SK-N-SH (cell line): ENCODE data around the gene ABCC4. TPM values are rescaled to one million over a fixed set of nuclear protein-coding genes. Genes with fewer than 3 reads are reported as not detected.

Experiments used
- CTCF ChIA-PET: fragments of 300-600, 350-600 bp; formaldehyde crosslinking; extraction: SDS; loops from one replicate; lab custom pipeline; 2021; lab: Yijun Ruan, JAX
- POLR2A ChIA-PET: fragments of 350-600 bp; sonication (Branson Sonifier 250); formaldehyde crosslinking; extraction: SDS; loops from one replicate; lab custom pipeline; 2020; ENCODE audit warnings: antibody characterized with exemption, inconsistent platforms; lab: Yijun Ruan, JAX
- DNase-seq: peaks from one replicate; pipeline ENCODE4 v3.0.0; 2012
- H2AFZ ChIP-seq: fragments of 200-600 bp; sonication (generic); 2 replicates; pipeline ENCODE4 v1.8.1; 2016; ENCODE audit warnings: antibody characterized with exemption, mild to moderate bottlenecking, low read depth
- H3F3A ChIP-seq: fragments of 200-600 bp; sonication (generic); replicated peaks from 2 replicates; pipeline ENCODE3; 2016; ENCODE audit warnings: antibody characterized with exemption, mild to moderate bottlenecking; ENCODE audit not compliant: insufficient read depth
- H3K27ac ChIP-seq, 2 experiments: fragments of 200-500 bp in 1 of 2; fragments of 200-600 bp in 1 of 2; sonication (Bioruptor generic) in 1 of 2; sonication (generic), shearing (Covaris generic) in 1 of 2; 2 replicates each; pipeline versions ENCODE4 v1.5.1 to v1.6.1; 2014 to 2016; ENCODE audit warnings: low read depth in 2 of 2, inconsistent platforms in 1 of 2, low read length in 1 of 2, mild to moderate bottlenecking in 1 of 2, mixed read lengths in 1 of 2
- H3K27me3 ChIP-seq: fragments of 200-600 bp; sonication (generic), shearing (Covaris generic); 2 replicates; pipeline ENCODE4 v1.6.1; 2016; ENCODE audit warnings: mixed run types; ENCODE audit not compliant: insufficient read depth
- H3K36me3 ChIP-seq, 2 experiments: fragments of 200-500 bp in 1 of 2; fragments of 200-600 bp in 1 of 2; sonication (Bioruptor generic) in 1 of 2; sonication (generic) in 1 of 2; replicated peaks in 1 of 2; 2 replicates each; pipeline versions ENCODE3 to v1.5.1; 2014 to 2016; ENCODE audit warnings: low read length in 1 of 2, mild to moderate bottlenecking in 1 of 2; ENCODE audit not compliant: insufficient read depth in 2 of 2, control insufficient read depth in 1 of 2
- H3K4me1 ChIP-seq, 2 experiments: fragments of 200-500 bp in 1 of 2; fragments of 200-600 bp in 1 of 2; sonication (Bioruptor generic) in 1 of 2; sonication (generic), shearing (Covaris generic) in 1 of 2; 2 replicates each; pipeline versions ENCODE4 v1.5.1 to v1.6.1; 2014 to 2016; ENCODE audit warnings: low read depth in 1 of 2, low read length in 1 of 2, mixed run types in 1 of 2; ENCODE audit not compliant: insufficient read depth in 2 of 2, control insufficient read depth in 1 of 2
- H3K4me2 ChIP-seq: fragments of 200-600 bp; sonication (generic), shearing (Covaris generic); 2 replicates; pipeline ENCODE4 v1.6.1; 2017; ENCODE audit warnings: mixed run types
- H3K4me3 ChIP-seq, 2 experiments: fragments of 200-500 bp in 1 of 2; fragments of 200-600 bp in 1 of 2; sonication (Bioruptor generic) in 1 of 2; sonication (generic), shearing (Covaris generic) in 1 of 2; 2 replicates each; pipeline versions ENCODE4 v1.5.1 to v1.8.1; 2014 to 2016; ENCODE audit warnings: low read depth in 2 of 2, inconsistent platforms in 1 of 2, low read length in 1 of 2, mild to moderate bottlenecking in 1 of 2, mixed read lengths in 1 of 2, moderate library complexity in 1 of 2
- H3K79me2 ChIP-seq: fragments of 200-600 bp; sonication (generic); 2 replicates; pipeline ENCODE4 v1.8.1; 2017; ENCODE audit warnings: mild to moderate bottlenecking; ENCODE audit not compliant: insufficient read depth
- H3K9ac ChIP-seq: fragments of 200-600 bp; sonication (generic); 2 replicates; pipeline ENCODE4 v1.6.1; 2017; ENCODE audit warnings: mixed run types
- H3K9me2 ChIP-seq: fragments of 200-600 bp; sonication (generic); 2 replicates; pipeline ENCODE4 v1.6.1; 2017; ENCODE audit warnings: mixed run types
- H3K9me3 ChIP-seq: fragments of 200-600 bp; sonication (generic); 2 replicates; pipeline ENCODE4 v1.6.1; 2017; ENCODE audit warnings: mixed run types, mild to moderate bottlenecking, moderate library complexity
- H4K20me1 ChIP-seq: fragments of 200-600 bp; sonication (generic); 2 replicates; pipeline ENCODE4 v1.6.1; 2017; ENCODE audit warnings: mild to moderate bottlenecking, mixed run types; ENCODE audit not compliant: insufficient read depth
- CHD2 ChIP-seq: fragments of 150-350 bp; IDR thresholded peaks from 2 replicates; pipeline ENCODE4 v1.6.1; 2018; ENCODE audit warnings: low read length; ENCODE audit not compliant: partially characterized antibody
- ELF1 ChIP-seq: IDR thresholded peaks from 2 replicates; pipeline ENCODE4 v1.4.0; 2012
- EZH2phosphoT487 ChIP-seq: fragments of 200-600 bp; sonication (generic); IDR thresholded peaks from 2 replicates; pipeline ENCODE4 v1.6.1; 2017; ENCODE audit warnings: low read depth, mixed run types, mild to moderate bottlenecking, antibody characterized with exemption, moderate library complexity, borderline replicate concordance
- FOXM1 ChIP-seq: IDR thresholded peaks from 2 replicates; pipeline ENCODE4 v1.4.0; 2012; ENCODE audit warnings: low read depth, mild to moderate bottlenecking
- JUND ChIP-seq: IDR thresholded peaks from 2 replicates; pipeline ENCODE4 v1.4.0; 2012
- NRF1 ChIP-seq: IDR thresholded peaks from 2 replicates; pipeline ENCODE4 v1.6.1; 2012; ENCODE audit warnings: low read depth, mild to moderate bottlenecking, low read length
- RAD21 ChIP-seq: IDR thresholded peaks from 2 replicates; pipeline ENCODE4 v1.6.1; 2012; ENCODE audit warnings: mild to moderate bottlenecking, low read length
- RCOR1 ChIP-seq: fragments of 150-350 bp; IDR thresholded peaks from 2 replicates; pipeline ENCODE4 v1.6.1; 2017; ENCODE audit warnings: antibody characterized with exemption, low read length
- RFX5 ChIP-seq: IDR thresholded peaks from 2 replicates; pipeline ENCODE4 v1.6.1; 2012; ENCODE audit warnings: mild to moderate bottlenecking, improper control_type of control experiment, low read length
- SIN3A ChIP-seq: IDR thresholded peaks from 2 replicates; pipeline ENCODE4 v1.6.1; 2012; ENCODE audit warnings: low read depth, mild to moderate bottlenecking, low read length, moderate library complexity, borderline replicate concordance
- TAF1 ChIP-seq: IDR thresholded peaks from 2 replicates; pipeline ENCODE4 v1.6.1; 2012; ENCODE audit warnings: low read depth, mild to moderate bottlenecking, low read length, moderate library complexity, borderline replicate concordance
- TEAD4 ChIP-seq: IDR thresholded peaks from 2 replicates; pipeline ENCODE4 v1.4.0; 2012; ENCODE audit warnings: mild to moderate bottlenecking, borderline replicate concordance; ENCODE audit not compliant: insufficient read depth
- YY1 ChIP-seq: IDR thresholded peaks from 2 replicates; pipeline ENCODE4 v1.4.0; 2012; ENCODE audit warnings: low read depth, mild to moderate bottlenecking
- WGBS: methylation state at CpG from one replicate; pipeline ENCODE4 v1.1.6; 2017; ENCODE audit warnings: low lambda C conversion rate; 5-methylcytosine and 5-hydroxymethylcytosine counted together
- polyA plus RNA-seq, 3 experiments: library from polyadenylated mRNA; depleted of rRNA; stranded (reverse); fragments of >200 nt; gene quantifications; 2 replicates each; pipeline ENCODE4 v1.2.3, GENCODE V29; 2012
- TF ChIP-seq, protein P1 (sequence below): fragments of 150-350 bp; IDR thresholded peaks from 2 replicates; pipeline ENCODE4 v1.6.1; 2017; ENCODE audit warnings: antibody characterized with exemption, low read length, low read depth, borderline replicate concordance
- TF ChIP-seq, protein P2 (sequence below): fragments of 150-350 bp; IDR thresholded peaks from 2 replicates; pipeline ENCODE4 v1.6.1; 2016; ENCODE audit warnings: mild to moderate bottlenecking, low read depth, low read length
- TF ChIP-seq, protein P3 (sequence below): IDR thresholded peaks from 2 replicates; pipeline ENCODE4; 2012
- TF ChIP-seq, protein P4 (sequence below): fragments of 200-600 bp; sonication (generic); IDR thresholded peaks from 2 replicates; pipeline ENCODE4 v1.6.1; 2017; ENCODE audit warnings: antibody characterized with exemption, mild to moderate bottlenecking, moderate library complexity
- TF ChIP-seq, protein P5 (sequence below): IDR thresholded peaks from 2 replicates; pipeline ENCODE4 v1.4.0; 2012; ENCODE audit warnings: low read depth, borderline replicate concordance

The ABCC4 gene
- polyA plus RNA-seq, 1 of the 3 experiments (the other 2 are of a cell fraction): 7.8 TPM

DNA sequence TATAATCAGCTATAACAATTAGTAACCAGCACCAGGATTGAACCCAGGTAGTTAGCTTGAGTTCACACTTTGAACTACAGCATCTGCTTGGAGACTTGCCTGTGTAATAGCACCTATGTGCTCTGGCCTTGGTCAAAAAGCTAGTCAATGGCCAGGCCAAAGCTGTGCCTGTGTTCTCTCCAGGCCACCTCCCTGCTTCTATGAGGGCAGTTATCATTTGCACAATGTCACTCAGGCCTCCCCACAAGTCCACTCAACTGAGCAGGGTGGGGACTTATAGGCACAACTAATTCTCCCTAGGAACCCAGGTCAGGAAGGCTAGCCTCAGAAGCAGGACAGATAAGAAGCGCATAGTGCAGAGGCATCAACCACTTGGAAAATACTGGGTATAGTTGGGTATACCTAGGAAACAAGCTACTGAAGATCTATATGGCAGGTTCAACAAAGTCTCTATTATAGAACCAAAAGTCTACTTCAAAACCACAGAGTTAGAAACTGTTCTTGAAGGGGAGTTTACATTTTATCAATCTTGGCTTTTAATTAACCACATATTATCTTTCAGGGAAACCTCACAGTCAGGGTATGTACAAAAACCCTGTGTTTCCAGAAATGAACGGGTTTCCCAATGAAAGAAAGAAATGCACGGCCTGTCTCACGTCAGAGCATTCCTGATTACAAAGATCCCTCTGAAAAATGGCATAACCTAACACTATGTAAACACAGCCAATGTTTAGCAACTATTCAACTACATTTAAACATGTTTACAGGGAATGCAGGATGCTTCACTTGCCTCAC lies 140.9 kb downstream of the ABCC4 start:
- no peaks in the 10 kb centered on the region for H3F3A ChIP-seq
- H3K27ac ChIP-seq: no peak overlapping the region
- H3K79me2 ChIP-seq: no peaks in the 10 kb centered on the region
- H3K4me2 ChIP-seq: no peak overlapping the region
- H3K4me1 ChIP-seq: peaks cover 0 to 5% of the 10 kb centered on the region in 2 experiments; a peak in 1 of 4 replicates
- H4K20me1 ChIP-seq: no peaks in the 10 kb centered on the region
- no peak for DNase-seq
- H3K9me2 ChIP-seq: no peaks in the 10 kb centered on the region
- no peak overlapping the region for H2AFZ ChIP-seq
- WGBS: 93% methylated on average over 4 of the region's 4 CpGs
- no peak overlapping the region for H3K9ac ChIP-seq
- H3K4me3 ChIP-seq: no peak overlapping the region
- POLR2A ChIA-PET: no interaction called here
- TF ChIP-seq ELF1 (no peak), FOXM1 (no peak), EZH2phosphoT487 (no peak)
- TF ChIP-seq, protein P1, sequence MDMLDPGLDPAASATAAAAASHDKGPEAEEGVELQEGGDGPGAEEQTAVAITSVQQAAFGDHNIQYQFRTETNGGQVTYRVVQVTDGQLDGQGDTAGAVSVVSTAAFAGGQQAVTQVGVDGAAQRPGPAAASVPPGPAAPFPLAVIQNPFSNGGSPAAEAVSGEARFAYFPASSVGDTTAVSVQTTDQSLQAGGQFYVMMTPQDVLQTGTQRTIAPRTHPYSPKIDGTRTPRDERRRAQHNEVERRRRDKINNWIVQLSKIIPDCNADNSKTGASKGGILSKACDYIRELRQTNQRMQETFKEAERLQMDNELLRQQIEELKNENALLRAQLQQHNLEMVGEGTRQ: no peak
- no peaks in the 10 kb centered on the region for H3K27me3 ChIP-seq
- peaks cover 17% of the 10 kb centered on the region in 2 experiments for H3K36me3 ChIP-seq
- no peaks in the 10 kb centered on the region for H3K9me3 ChIP-seq
- CTCF ChIA-PET: interaction anchor here (0.9 to 1.2 kb wide), 2 partner anchors 31 to 486 kb away, joined by 3 read pairs; no protein-coding TSS in a partner anchor

DNA sequence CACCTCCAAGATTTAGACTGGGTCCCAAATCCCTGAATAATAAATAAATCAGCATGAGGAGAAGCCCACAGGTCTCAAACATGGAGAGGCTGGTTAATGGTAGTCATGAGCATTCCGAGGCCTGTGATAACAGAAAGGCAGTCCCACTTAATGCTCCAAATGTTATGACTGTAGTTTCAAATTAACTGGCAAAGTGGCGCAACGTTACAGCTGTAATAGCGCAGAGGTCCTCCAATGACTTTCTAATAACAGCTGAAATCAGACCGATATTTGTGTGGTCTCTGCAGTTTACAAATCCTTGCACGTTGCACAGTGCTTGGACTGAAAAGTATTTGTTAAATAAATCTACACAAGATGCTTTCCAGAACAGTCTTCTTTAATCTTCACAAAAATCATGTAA lies 141.8 kb downstream of the ABCC4 start:
- Histone ChIP-seq H3K9me2 (no peaks in the 10 kb centered on the region), H2AFZ (no peak overlapping the region), H4K20me1 (no peaks in the 10 kb centered on the region), H3K27ac (no peak overlapping the region), H3K4me2 (no peak overlapping the region), H3K9me3 (no peaks in the 10 kb centered on the region), H3K9ac (no peak overlapping the region), H3K36me3 (peaks cover 15 to 17% of the 10 kb centered on the region in 2 experiments), H3F3A (no peaks in the 10 kb centered on the region), H3K79me2 (no peaks in the 10 kb centered on the region), H3K27me3 (no peaks in the 10 kb centered on the region), H3K4me1 (peaks cover 0 to 5% of the 10 kb centered on the region in 2 experiments; a peak in 1 of 4 replicates), H3K4me3 (no peak overlapping the region)
- WGBS: 96% methylated on average over 6 of the region's 6 CpGs
- ChIA-PET POLR2A (no interaction called here), CTCF (interaction anchor here (0.9 to 1.2 kb wide), 2 partner anchors 32 to 485 kb away, joined by 3 read pairs; no protein-coding TSS in a partner anchor)
- no peak for DNase-seq
- TF ChIP-seq, protein P2, sequence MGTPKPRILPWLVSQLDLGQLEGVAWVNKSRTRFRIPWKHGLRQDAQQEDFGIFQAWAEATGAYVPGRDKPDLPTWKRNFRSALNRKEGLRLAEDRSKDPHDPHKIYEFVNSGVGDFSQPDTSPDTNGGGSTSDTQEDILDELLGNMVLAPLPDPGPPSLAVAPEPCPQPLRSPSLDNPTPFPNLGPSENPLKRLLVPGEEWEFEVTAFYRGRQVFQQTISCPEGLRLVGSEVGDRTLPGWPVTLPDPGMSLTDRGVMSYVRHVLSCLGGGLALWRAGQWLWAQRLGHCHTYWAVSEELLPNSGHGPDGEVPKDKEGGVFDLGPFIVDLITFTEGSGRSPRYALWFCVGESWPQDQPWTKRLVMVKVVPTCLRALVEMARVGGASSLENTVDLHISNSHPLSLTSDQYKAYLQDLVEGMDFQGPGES: no peak
- TF ChIP-seq, protein P1: no peak
- TF ChIP-seq CHD2: no peak
- no peak for TF ChIP-seq ELF1
- no peak for TF ChIP-seq SIN3A
- no peak for TF ChIP-seq RCOR1
- TF ChIP-seq, protein P3, sequence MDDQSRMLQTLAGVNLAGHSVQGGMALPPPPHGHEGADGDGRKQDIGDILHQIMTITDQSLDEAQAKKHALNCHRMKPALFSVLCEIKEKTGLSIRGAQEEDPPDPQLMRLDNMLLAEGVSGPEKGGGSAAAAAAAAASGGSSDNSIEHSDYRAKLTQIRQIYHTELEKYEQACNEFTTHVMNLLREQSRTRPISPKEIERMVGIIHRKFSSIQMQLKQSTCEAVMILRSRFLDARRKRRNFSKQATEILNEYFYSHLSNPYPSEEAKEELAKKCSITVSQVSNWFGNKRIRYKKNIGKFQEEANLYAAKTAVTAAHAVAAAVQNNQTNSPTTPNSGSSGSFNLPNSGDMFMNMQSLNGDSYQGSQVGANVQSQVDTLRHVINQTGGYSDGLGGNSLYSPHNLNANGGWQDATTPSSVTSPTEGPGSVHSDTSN: no peak
- TF ChIP-seq RAD21: no peak
- TF ChIP-seq RFX5: no peak
- TF ChIP-seq, protein P4, sequence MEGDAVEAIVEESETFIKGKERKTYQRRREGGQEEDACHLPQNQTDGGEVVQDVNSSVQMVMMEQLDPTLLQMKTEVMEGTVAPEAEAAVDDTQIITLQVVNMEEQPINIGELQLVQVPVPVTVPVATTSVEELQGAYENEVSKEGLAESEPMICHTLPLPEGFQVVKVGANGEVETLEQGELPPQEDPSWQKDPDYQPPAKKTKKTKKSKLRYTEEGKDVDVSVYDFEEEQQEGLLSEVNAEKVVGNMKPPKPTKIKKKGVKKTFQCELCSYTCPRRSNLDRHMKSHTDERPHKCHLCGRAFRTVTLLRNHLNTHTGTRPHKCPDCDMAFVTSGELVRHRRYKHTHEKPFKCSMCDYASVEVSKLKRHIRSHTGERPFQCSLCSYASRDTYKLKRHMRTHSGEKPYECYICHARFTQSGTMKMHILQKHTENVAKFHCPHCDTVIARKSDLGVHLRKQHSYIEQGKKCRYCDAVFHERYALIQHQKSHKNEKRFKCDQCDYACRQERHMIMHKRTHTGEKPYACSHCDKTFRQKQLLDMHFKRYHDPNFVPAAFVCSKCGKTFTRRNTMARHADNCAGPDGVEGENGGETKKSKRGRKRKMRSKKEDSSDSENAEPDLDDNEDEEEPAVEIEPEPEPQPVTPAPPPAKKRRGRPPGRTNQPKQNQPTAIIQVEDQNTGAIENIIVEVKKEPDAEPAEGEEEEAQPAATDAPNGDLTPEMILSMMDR: no peak
- TF ChIP-seq TAF1: no peak
- no peak for TF ChIP-seq TEAD4
- no peak for TF ChIP-seq NRF1
- TF ChIP-seq YY1: no peak
- TF ChIP-seq, protein P5, sequence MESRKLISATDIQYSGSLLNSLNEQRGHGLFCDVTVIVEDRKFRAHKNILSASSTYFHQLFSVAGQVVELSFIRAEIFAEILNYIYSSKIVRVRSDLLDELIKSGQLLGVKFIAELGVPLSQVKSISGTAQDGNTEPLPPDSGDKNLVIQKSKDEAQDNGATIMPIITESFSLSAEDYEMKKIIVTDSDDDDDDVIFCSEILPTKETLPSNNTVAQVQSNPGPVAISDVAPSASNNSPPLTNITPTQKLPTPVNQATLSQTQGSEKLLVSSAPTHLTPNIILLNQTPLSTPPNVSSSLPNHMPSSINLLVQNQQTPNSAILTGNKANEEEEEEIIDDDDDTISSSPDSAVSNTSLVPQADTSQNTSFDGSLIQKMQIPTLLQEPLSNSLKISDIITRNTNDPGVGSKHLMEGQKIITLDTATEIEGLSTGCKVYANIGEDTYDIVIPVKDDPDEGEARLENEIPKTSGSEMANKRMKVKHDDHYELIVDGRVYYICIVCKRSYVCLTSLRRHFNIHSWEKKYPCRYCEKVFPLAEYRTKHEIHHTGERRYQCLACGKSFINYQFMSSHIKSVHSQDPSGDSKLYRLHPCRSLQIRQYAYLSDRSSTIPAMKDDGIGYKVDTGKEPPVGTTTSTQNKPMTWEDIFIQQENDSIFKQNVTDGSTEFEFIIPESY: no peak
- no peak for TF ChIP-seq JUND
